ENCODE measurements around the gene HDHD2. TPM values are rescaled to one million over a fixed set of nuclear protein-coding genes. Genes with fewer than 3 reads are reported as not detected.

HDHD2 gene
- total RNA-seq = 19.4 and 21.3 TPM in 2 replicates

GRCh38 chr18:47150029-47150823 lies at the start of gene HDHD2:
TSS of gene HDHD2 (minus strand) at chr18:47150500. CDS start at chr18:47136439, 14,061 bp downstream.

GRCh38 chr18:47175898-47176575 lies 25.7 kb upstream of the HDHD2 start, which contains the start of gene IER3IP1:
TSS of gene IER3IP1 (minus strand) at chr18:47176364. CDS start at chr18:47176277, 87 bp downstream.

Other genes starting within 250 kb of the HDHD2 start
- 14.1 and 18.4 TPM in 2 replicates for gene PIAS2, start 233.0 kb downstream of the HDHD2 start, total RNA-seq
- gene KATNAL2, start 232.9 kb downstream of the HDHD2 start, total RNA-seq = 3.4 and 4.1 TPM in 2 replicates
- not detected in 2 replicates for gene ELOA2, start 114.9 kb downstream of the HDHD2 start, total RNA-seq
- gene IER3IP1, start 25.9 kb upstream of the HDHD2 start, total RNA-seq = 26.4 and 39.2 TPM in 2 replicates
- not detected in 2 replicates for gene SKOR2, start 101.2 kb upstream of the HDHD2 start, total RNA-seq